Inflammatory macrophage treated with lipopolysaccharide for 4 hours (primary cell): ENCODE measurements around the gene RPS6KA4.

Experiments
- DNase-seq: peaks from one replicate; pipeline ENCODE4 v3.0.0-alpha.2; 2020

The RPS6KA4 gene

DNA sequence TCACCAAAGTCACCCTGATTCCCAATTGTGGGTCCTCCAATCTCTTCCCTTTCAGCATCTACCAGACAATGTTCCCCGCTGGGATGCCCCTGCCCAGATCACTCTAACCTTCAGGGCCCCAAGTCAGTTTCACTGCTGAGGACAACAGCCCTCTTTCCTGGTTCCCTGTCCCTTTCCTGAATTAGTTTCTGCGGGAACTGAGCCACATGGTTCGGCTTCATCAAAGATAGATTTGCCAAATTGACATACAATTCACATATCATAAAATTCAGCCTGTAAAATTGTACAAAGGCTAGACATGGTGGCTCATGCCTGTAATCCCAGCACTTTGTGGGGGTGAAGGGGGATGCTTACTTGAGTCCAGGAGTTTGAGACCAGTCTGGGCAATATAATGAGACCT is 31.0 kb upstream of the RPS6KA4 start:
- DNase-seq: no peak

DNA sequence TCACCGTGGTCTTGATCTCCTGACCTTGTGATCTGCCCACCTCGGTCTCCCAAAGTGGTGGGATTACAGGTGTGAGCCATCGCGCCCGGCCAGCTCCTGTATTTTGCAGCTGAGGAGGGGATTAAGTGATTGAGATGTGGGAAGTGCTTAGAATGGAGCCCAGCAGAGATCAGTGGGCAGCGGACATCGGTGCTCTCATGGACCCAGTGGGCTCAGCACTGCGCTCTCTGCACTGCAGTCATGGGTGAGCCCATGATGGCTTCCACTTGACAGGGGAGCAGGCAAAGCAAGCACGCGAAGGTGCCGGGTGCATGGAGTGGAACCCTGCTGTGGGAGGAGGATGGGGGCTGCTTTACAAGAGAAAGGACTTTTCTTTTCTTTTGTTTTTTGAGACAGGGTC is 28.1 kb upstream of the RPS6KA4 start:
- no peak for DNase-seq

DNA sequence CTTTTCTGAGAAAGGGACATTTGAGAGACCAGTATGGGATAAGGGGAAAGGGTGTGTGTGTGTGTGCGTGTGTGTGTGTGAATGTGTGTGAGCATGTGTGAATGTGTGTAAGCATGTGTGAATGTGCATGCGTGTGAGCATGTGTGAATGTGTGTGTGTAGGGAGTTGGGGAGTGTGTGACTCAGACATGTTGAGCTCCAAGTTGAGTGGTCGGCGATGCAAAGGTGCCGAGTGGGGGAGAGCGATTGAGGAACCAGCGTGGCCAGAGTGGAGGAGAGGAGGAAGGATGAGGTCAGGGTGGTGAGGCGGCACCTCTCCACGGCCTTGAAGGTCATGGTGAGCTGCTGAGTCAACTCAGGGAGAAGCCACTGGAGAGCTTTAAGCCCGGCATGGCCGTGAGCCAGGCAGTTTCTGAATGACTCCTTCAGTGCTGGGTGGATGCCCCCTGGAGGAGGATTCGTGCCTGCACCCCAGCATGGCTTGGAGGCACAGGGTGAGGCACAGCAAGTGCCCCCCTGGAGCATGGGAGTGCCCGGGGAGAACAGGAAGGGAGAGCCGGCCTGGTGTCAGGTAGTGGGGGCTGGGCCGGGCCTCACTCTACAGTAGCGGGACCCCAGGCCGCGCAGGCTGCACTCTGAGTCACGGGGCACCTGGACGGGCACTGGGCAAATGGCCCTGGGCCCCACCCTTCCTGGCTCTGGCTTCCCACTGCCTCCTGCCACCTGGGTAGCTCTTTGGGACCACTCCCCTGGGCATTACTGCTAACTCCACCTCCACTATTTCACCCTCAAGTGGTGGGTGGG is 27.2 kb upstream of the RPS6KA4 start:
- peak; percentile 95 for DNase-seq

DNA sequence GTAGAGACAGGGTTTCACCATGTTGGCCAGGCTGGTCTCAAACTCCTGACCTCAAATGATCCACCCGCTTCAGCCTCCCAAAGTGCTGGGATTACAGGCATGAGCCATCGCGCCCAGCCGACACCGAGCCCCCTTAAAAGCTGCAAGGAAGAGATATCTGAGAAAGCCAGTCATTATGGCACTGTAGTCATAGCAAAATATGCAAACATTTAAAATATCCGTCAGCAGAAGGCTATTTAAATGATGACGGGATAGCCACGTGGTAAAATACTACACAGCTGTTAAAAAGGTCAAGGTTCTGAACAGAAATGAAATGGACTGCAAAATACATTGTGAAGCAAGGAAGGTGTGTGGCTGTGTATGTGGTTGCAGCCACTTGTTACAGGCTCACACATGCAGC is 25.4 kb upstream of the RPS6KA4 start:
- no peak for DNase-seq

DNA sequence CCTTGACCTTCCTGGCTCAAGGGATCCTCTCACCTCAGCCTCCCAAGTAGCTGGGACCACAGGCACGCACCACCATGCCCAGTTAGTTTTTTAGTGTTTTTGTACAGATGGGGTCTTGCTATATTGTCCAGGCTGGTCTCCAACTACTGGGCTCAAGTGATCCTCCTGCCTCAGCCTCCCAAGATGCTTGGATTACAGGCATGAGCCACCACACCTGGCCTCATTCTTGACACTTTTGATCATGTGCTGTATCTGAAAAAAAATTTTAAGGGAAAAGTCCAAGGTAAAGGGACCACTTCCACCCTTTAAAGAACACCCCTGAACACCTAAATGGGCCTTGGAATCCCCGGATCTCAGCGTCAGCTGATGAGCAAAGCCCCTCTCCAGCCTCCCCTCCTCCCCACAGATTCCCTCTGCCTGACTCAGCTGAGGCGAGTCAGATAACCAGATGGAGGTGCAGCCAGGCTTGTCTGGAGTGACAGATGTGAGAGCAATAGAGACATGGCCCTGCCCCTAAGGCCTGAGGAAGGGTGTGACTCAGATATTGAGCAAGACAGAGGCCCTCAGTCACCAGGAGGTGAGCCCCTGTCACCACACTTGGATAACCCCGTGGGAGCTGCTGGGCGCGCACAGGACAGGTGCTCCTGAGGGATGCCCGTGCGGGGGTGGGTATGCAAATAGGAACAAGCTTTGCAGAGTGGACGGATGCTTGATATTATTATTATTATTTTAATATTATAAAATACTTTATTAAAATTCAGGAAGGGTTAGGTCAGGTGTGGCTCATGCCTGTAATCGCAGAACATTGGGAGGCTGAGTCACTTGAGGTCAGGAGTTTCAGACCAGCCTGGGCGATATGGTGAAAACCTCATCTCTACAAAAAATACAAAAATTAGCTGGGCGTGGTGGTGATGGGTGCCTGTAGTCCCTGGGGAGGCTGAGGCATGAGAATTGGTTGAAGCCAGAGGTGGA is 23.9 kb upstream of the RPS6KA4 start:
- DNase-seq: peak; percentile 87

DNA sequence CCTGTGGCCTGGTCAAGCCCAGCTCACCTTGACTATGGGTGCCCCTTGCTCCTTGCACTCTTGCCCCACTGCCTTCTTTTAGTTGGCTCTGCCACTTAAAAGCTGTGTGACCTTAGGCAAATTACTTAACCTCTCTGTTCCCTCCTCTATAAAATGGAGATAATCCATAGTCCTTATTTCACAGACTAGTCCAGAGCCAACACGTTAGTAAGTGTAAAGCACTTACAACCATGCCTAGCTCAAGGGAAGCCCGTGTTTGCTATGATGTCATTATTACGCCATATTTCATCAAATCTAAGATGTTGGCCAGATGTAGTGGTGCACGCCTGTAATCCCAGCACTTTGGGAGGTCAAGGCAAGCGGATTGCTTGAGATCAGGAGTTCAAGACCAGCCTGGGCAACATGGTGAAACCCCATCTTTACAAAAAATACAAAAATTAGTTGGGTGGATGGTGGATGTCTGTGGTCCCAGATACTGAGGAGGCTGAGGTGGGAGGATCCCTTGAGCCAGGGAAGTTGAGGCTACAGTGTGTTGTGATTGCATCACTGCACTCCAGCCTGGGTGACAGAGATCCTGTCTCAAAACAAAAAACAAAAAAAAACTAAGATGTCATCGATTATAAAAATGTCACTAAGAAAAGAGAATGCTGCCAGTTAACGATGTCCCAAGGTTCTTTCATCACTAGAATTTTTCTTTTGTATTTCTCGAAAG is 21.3 kb upstream of the RPS6KA4 start:
- no peak for DNase-seq

DNA sequence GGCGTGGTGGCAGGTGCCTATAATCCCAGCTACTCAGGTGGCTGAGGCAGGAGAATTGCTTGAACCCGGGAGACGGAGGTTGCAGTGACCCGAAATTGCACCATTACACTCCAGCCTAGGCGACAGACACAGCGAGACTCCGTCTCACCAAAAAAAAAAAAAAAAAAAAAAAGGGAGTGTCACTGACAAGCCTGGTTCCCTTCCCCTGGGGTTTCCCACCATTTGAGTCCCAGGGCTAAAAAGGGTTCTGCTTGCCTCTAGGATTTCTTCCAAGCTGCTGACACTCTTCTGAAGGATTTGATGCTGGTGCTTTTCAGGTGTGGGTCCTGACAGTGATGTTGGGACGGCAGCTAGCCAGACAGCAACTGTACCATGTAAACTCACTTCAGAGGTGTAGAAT is 20.2 kb upstream of the RPS6KA4 start:
- peak; percentile 21 for DNase-seq

DNA sequence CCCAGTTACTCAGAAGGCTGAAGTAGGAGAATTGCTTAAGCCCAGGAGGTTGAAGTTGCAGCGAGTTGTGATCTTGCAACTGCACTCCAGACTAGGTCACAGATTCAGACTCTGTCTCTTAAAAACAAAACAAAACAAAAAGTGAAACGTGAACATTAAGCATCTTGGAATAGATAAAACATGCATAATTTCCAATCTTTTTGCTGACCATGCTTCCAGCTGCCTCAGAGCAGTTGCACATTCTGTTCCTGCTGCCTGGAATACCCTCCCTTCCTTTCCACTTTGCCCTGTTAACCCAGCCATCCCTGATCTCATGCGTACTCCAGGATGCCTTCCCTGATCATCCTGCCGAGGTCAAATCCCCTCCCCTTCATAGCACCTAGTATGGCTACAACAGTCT is 19.7 kb upstream of the RPS6KA4 start:
- DNase-seq: peak; percentile 64

DNA sequence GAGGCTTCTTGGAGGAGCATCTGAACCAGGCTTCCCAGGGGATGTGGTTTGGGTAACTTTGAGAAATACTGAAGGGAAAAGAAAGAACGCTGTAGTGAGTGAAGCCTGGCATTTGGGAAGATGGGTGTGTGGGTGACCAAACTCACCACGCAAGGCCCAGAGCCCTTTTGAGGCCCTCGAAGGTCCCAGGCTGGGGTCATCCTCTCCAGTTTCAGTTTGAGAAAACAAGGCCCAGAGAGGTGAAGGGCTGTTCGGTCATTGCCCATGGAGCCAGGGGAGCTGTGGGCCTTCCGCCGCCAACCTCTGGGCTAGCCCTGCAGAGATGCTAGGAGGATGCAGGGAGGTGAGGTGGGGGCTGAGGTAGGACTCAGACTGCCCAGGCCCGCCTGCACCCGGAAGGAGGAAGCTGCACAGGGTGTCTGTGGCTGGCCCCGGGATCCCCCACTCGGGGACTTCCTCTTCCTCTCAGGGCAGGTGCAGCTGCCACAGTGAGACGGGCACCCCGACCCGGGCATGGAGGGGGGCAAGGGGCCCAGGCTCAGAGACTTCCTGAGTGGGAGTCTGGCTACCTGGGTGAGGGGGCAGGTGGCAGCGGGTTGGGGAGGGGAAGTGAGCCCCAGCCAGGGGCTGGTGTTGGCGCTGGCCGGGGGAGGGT is 19.1 kb upstream of the RPS6KA4 start, which contains the start of gene CCDC88B:
CCDC88B (plus strand) TSS at position 451 of the 655 bp plus-strand sequence; CDS start at position 514, 63 bp downstream.
- DNase-seq: peak; percentile 62

DNA sequence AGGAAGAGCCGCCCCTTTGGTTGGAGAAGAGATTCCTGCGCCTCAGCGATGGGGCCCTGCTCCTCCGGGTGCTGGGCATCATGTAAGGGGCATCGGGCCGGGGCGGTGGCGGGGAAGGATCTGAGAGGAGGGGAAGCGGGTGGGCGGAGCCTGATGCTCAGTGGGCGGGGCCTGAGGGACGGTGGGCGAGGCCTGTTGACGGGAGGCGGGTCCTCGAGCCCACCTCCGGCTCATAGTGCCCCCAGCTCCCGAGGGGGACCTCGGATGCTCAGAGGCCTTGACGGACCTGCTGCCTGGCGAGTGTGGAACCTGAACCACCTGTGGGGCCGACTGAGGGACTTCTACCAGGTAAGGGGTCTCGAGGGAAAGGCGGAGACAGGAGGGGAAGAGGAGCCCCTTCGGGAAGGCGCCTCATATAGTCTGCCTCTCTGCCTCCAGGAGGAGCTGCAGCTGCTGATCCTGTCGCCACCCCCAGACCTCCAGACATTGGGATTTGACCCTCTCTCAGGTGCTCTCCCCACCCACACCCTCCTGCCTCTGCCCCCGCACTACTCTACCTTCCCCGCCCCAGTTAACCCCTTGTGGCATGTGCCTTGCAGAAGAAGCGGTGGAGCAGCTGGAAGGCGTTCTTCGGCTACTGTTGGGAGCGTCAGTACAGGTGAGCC is 18.2 kb upstream of the RPS6KA4 start:
- DNase-seq: no peak

DNA sequence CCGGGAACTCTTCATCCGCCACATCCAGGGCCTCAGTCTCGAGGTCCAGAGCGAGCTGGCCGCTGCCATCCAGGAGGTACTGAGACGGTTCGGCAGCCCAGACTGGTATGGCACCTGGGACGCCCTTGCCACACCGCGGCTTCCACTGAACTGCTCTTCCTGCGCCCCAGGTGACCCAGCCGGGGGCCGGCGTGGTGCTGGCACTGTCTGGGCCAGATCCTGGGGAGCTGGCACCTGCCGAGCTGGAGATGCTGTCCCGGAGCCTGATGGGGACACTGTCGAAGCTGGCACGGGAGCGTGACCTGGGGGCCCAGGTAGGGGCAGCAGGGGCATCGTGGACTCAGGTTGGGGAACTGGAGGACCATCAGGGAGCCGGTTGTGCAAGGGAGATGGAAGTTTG is 17.5 kb upstream of the RPS6KA4 start:
- no peak for DNase-seq

DNA sequence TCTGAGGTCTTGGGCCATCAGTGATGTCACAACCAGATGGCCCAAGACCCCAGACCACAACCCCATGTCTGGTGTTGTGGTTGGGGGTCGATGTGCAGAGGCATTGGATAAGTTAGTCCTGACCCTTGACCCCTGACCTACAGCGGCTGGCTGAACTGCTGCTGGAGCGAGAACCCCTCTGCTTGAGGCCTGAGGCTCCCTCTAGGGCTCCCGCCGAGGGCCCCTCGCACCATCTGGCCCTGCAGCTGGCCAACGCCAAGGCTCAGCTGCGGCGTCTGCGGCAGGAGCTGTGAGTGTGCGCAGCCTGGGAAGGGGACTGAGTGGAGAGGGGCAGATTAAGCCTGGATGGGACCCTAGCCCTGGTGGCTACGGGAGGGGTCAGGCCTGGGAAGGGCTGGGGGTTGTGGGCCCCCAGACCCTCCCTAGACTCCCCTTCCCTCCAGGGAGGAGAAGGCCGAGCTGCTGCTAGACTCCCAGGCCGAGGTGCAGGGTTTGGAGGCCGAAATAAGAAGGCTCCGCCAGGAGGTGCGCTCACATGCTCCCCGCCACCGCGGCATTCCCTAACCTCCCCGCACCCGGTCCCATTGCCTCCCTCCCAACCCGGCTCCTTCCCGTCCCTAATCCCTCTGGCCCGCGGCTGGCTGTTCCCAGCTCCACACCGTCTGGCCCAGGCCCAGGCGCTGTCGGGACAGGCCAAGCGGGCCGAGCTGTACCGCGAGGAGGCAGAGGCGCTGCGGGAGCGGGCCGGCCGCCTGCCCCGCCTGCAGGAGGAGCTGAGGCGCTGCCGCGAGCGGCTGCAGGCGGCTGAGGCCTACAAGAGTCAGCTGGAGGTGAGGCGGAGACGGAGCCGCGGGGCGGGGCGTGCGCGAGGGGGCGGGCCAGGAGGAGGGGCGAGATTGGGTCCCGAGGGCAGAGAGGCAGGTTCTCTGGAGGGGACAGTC is 16.8 kb upstream of the RPS6KA4 start:
- peak; percentile 89 for DNase-seq

DNA sequence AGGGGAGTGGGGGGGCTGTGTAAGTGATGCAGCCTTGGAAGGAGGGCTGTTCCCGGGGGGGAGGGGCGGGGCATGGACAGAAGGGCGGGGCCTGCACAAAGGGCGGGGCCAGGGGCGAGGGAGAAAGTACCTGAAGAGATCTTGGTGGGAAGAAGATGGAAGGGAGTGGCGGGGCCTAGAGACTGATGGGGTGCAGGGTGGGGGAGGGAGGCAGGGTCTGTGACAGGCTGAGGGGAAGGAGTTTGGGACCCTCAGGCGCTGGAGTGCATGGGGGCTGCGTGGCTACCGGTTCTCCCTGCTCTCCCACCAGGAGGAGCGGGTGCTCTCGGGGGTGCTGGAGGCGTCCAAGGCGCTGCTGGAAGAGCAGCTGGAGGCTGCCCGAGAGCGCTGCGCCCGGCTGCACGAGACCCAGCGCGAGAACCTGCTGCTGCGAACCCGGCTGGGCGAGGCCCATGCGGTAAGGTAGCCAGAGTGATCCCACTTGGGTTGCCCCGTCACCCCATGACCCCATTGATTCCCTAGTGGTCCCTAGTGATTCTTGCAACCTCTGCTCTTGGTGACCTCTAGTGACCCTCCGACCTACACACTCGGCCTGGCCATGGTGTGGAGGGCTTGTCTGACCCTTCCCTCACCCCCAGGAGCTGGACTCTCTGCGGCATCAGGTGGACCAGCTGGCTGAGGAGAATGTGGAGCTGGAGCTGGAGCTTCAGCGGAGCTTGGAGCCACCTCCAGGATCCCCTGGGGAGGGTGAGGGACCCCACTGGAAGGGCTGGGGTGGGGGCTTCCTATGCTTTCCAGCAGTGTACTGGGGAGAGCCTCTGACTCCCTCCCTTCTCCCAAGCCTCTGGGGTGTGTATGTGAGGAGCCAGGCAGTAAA is 15.9 kb upstream of the RPS6KA4 start:
- DNase-seq: peak; percentile 13

DNA sequence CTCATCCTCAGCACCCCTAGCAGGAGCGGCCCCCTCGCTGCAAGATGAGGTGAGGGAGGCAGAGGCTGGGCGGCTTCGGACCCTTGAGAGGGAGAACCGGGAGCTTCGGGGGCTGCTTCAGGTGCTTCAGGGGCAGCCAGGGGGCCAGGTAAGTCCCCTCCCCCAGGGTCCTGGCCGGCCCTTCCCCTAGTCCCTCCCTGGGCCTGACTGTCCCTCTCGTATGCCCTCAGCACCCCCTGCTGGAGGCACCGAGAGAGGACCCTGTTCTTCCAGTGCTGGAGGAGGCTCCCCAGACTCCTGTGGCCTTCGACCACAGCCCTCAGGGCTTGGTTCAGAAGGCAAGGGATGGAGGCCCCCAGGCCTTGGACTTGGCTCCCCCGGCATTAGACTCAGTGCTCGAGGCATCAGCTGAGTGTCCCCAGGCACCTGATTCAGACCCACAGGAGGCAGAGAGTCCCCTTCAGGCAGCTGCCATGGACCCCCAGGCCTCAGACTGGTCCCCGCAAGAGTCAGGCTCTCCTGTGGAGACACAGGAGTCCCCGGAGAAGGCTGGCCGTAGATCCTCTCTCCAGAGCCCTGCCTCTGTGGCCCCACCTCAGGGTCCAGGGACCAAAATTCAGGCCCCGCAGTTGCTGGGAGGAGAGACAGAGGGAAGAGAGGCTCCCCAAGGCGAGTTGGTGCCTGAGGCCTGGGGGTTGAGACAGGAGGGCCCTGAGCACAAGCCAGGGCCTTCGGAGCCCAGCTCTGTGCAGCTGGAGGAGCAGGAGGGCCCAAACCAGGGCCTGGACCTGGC is 15.0 kb upstream of the RPS6KA4 start:
- DNase-seq: peak; percentile 24

DNA sequence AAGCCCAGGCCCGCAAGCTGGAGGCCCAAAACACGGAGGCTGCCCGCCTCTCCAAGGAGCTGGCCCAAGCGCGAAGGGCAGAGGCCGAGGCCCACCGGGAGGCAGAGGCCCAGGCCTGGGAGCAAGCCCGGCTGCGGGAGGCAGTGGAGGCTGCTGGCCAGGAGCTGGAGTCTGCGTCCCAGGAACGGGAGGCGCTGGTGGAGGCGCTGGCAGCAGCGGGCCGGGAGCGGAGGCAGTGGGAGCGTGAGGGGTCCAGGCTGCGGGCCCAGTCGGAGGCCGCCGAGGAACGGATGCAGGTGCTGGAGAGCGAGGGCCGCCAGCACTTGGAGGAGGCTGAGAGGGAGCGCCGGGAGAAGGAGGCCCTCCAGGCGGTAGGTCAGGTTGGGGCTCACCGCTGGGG is 14.2 kb upstream of the RPS6KA4 start:
- DNase-seq: no peak

DNA sequence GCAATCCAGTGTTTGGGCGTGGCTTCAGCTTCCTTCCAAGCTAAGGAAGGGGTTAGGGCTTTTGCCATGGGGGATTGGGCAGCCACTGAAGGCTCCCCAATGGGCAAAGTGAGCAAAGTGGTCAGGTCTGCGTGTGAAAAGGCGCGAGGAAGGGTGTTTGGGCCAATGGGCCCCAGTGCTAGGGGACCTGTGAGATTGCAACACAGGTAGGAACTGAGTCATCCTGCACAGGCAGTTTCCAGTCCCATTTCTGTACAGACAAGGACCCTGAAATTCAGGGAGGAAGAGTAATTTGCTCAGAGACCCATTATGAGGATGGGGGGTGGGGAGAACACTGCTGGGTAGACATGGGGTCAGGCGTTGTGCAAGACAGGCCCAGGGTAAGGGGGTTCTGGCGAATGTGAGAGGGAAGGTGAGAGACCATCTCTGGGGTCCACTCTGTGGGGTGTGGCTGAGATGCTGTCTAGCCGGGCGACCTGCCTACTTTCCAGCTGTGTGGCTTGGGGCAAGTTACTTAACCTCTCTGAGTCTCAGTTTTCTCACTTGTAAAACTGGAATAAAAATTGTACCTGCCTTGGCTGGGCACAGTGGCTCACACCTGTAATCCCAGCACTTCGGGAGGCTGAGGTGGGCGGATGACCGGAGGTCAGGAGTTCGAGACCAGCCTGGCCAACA is 11.6 kb upstream of the RPS6KA4 start:
- no peak for DNase-seq

DNA sequence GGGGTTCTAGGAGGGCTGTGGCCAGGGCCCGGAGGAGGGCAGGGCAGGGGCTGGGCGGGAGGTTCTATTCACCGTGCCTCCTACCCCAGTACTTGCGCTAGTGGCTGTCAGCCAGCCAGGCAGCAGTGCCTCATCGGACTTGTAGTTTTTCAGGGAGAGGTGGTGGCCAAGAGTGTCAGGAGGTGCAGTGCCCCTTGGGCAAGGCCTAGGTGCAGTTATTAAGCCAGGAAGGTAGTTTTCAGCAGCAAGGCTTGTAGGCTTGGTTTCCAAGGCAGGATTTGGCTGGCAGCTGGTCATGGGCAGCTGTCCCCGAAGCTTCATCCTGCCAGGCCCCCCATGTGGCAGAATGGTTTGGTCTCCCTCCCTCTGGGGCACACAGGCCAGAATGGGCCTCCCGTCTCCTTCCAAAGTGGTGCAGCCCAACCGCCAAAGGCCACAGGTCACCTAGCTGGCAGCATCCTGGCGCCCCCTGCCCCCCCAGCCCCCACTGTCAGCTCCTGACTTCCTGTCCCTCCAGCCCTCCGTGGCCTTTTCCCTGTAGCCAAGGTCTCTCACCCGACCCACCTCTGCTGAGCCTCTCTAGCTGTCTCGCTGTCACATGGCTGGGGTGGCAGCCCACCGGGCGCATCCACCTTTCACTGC is 10.5 kb upstream of the RPS6KA4 start:
- no peak for DNase-seq

DNA sequence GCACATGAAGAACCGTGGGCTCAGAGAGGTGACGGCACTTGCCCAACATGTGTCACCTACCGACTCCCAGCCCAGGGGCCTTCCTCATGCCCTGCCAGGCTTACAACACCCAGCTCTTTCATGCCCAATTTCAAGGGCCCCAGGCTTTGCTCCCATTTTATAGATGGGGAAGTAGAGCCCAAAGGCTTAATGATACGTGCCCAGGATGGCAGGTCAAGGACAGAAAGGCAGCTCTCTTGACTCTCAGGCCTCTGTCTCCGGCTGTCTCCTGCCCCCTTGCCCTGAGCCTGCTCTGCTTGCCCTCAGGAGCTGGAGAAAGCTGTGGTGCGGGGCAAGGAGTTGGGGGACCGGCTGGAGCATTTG is 10.0 kb upstream of the RPS6KA4 start:
- no peak for DNase-seq
